ENCODE measurements around the gene PTPRO. TPM values are rescaled to one million over a fixed set of nuclear protein-coding genes. Genes with fewer than 3 reads are reported as not detected.

Gene PTPRO
- total and polyA plus RNA-seq, 8 donors, result 0.35 to 11.6 (median 0.68) TPM; not detected in 3

GRCh38 chr12:15599266-15600037, 277.1 kb downstream of the PTPRO start:
- H3K36me3 ChIP-seq, result no peaks in the 10 kb centered on the region
- H3K4me1 ChIP-seq, result peaks cover 0 to 8% (median 4%) of the 10 kb centered on the region in 4 donors
- no peak overlapping the region for H3K27ac ChIP-seq
- H3K4me3 ChIP-seq, result no peak overlapping the region
- TF ChIP-seq POLR2AphosphoS5 (IDR thresholded peaks at IDR 0.05), result no peak
- TF ChIP-seq EP300 (IDR thresholded peaks at IDR 0.05), result no peak
- no peak for TF ChIP-seq POLR2A (IDR thresholded peaks at IDR 0.05)
- no peak for TF ChIP-seq CTCF (IDR thresholded peaks at IDR 0.05)
- H3K27me3 ChIP-seq, result no peaks in the 10 kb centered on the region
- intact Hi-C loops (cut with DNase I; ENCODE audit: low total_unique reads), result no loop called here
- 48 to 74% (median 69%) methylated on average over 4 of the region's 4 CpGs for WGBS, 5 donors
- peak in 1 of 2 donors; percentile 80 for DNase-seq
- no peaks in the 10 kb centered on the region for H3K9me3 ChIP-seq

DNA sequence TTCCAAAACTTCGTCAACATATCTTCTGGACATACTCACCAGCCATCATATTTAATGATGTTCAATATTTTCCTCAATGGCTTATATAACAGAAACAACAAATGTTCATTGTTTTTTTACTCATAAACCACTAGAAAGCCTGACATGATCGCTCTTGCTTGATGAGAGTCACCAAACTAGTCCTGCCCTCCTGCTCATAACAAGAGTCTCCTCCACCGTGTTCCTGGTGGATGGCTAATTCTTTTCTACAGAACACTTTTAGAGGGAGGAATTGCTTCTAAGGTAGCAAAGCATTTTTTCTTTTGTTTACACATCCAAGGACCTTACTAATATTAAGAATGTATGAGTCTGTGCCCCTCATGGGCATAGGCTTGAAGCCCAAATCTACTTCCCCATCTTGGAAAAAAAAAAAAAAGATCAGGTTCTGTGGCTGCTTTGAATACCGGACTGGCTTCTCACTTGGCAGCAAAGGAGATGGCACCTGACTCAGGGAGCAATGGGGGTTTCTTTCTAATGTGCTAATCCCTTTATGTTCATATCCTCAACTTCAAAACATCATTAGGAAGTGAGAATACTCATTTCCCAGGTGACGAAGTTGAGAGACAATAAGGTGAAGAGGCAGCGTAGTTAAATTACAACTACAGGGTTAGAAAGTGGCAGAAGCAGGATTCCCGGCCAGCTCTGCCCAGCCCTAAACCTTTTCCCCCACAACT, 278.1 kb downstream of the PTPRO start:
- Histone ChIP-seq H3K27me3 (no peaks in the 10 kb centered on the region), H3K36me3 (no peaks in the 10 kb centered on the region), H3K4me3 (no peak overlapping the region), H3K9me3 (no peaks in the 10 kb centered on the region), H3K27ac (no peak overlapping the region), H3K4me1 (peaks cover 0 to 8% (median 4%) of the 10 kb centered on the region in 4 donors)
- TF ChIP-seq EP300 (IDR thresholded peaks at IDR 0.05) (no peak), POLR2AphosphoS5 (IDR thresholded peaks at IDR 0.05) (no peak), POLR2A (IDR thresholded peaks at IDR 0.05) (no peak), CTCF (IDR thresholded peaks at IDR 0.05) (no peak)
- 79 to 91% (median 88%) methylated on average over 7 of the region's 7 CpGs for WGBS, 5 donors
- intact Hi-C loops (cut with DNase I; ENCODE audit: low total_unique reads), result no loop called here
- no peak for DNase-seq

- H3K27me3 ChIP-seq, result no peaks in the 10 kb centered on the region
- no peaks in the 10 kb centered on the region for H3K36me3 ChIP-seq
- H3K4me3 ChIP-seq, result no peak overlapping the region
- no peak for DNase-seq
- H3K27ac ChIP-seq, result no peak overlapping the region
- no peaks in the 10 kb centered on the region for H3K9me3 ChIP-seq
- intact Hi-C loops (cut with DNase I; ENCODE audit: low total_unique reads), result no loop called here
- 86 to 94% (median 91%) methylated on average over 1 of the region's 1 CpG for WGBS, 5 donors
- peaks cover 0 to 8% (median 4%) of the 10 kb centered on the region in 4 donors for H3K4me1 ChIP-seq
- TF ChIP-seq POLR2AphosphoS5 (IDR thresholded peaks at IDR 0.05), result no peak
- TF ChIP-seq CTCF (IDR thresholded peaks at IDR 0.05), result no peak
- TF ChIP-seq POLR2A (IDR thresholded peaks at IDR 0.05), result no peak
- TF ChIP-seq EP300 (IDR thresholded peaks at IDR 0.05), result no peak
Observed at GRCh38 chr12:15601210-15601800, 279.0 kb downstream of the PTPRO start.

DNA sequence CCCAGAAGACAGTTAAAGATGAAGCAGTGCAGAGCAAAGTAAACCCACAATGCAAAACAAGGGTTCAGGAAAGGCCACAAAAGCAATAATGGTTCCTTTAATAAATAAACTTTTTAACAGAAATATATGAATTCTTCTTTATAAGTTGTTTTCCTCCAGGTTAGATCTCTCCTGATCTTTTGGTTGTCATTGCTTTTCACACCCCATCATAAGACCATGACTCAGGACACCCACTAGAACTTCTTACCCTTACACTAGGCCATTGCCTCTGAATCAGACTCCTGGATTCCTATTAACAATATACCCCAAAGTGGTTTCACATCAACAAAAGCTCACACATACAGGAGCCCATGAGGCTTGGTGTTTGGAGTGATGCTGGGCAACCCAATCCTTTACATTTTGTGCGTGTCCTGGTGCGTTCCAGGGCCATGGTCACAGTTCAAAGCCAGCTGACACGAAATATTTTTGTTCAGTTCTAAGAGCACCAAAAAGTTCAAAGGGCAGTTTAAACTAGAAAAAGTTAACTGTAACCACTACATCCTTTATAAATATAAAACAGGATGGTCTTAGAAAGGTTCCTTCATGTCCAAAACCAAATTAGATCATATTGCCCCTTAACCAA, 279.9 kb downstream of the PTPRO start:
- no peak for DNase-seq
- TF ChIP-seq EP300 (IDR thresholded peaks at IDR 0.05) (no peak), POLR2A (IDR thresholded peaks at IDR 0.05) (no peak), POLR2AphosphoS5 (IDR thresholded peaks at IDR 0.05) (no peak), CTCF (IDR thresholded peaks at IDR 0.05) (no peak)
- H3K9me3 ChIP-seq, result no peaks in the 10 kb centered on the region
- H3K27ac ChIP-seq, result no peak overlapping the region
- H3K4me3 ChIP-seq, result no peak overlapping the region
- no peaks in the 10 kb centered on the region for H3K36me3 ChIP-seq
- H3K4me1 ChIP-seq, result peaks cover 0 to 8% (median 4%) of the 10 kb centered on the region in 4 donors
- WGBS, 5 donors, result 89 to 96% (median 94%) methylated on average over 3 of the region's 3 CpGs
- no peaks in the 10 kb centered on the region for H3K27me3 ChIP-seq
- intact Hi-C loops (cut with DNase I; ENCODE audit: low total_unique reads), result no loop called here
